ENCODE results near the gene SLC26A1. TPM values are rescaled to one million over a fixed set of nuclear protein-coding genes. Genes with fewer than 3 reads are reported as not detected.
A peak's percentile ranks its signal among the peaks of the same experiment; 100 is the strongest.
"Not testable (repeated sequence)": the region's sequence is repeated elsewhere in the genome, so short reads cannot be mapped to it uniquely, and the experiment has no call there.

Gene SLC26A1
- total RNA-seq, 1 experiment from 2014 or later, result 0.85 TPM

DNA sequence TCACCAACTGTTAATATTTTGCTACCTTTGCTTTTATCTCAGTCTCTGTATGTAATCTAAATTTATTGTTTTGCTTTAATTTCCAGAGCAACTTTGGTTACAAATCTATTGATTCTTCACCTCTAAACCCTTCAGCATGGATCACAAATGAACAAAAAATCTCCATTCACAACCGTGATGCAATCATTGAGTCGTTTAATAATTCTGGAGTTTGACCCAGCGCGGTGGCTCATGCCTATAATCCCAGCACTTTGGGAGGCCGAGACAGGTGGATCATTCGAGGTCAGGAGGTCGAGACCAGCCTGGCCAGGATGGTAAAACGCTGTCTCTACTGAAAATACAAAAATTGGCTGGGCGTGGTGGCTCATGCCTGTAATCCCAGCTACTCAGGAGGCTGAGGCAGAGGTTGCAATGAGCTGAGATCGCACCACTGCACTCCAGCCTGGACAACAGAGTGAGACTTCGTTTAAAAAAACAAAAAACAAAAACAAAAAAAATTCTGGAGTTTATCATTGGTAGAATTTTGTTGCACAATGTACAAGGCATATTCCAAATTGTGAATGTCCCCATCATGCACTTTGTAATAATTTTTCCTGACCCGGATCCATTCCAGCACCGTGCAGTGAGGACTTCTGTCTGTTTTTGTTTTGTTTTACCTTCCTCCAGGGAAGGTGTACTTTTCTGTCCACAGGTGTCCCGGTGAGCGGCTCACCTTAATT lies 8.7 kb downstream of the SLC26A1 start:
- Mint-ChIP-seq H3K27ac (no peak overlapping the region), H3K4me1 (peaks cover 12% of the 10 kb centered on the region), H3K9me3 (no peaks in the 10 kb centered on the region), H3K36me3 (no peaks in the 10 kb centered on the region), H3K27me3 (ENCODE audit: low read depth) (peaks cover 18% of the 10 kb centered on the region), H3K4me3 (peak overlapping the region; percentile 80)
- DNase-seq (ENCODE audit: low spot score) (no peak), ATAC-seq (no peak)
- ChIA-PET POLR2A (interaction anchor here (1.0 kb wide), 1 partner anchor 10 kb away, joined by 5 read pairs; no protein-coding TSS in a partner anchor), CTCF (interaction anchor here (0.6 to 1.6 kb wide), 4 partner anchors 10 to 58 kb away, joined by 3 to 5 read pairs (median 4); partner anchors contain the start of genes GAK and TMEM175)
- TF ChIP-seq ZNF423 (CRISPR knock-in tag; IDR thresholded peaks at IDR 0.05) (no peak), ZNF671 (CRISPR knock-in tag; IDR thresholded peaks at IDR 0.05) (no peak), ATF1 (CRISPR knock-in tag; IDR thresholded peaks at IDR 0.05) (no peak), OVOL2 (CRISPR knock-in tag; IDR thresholded peaks at IDR 0.05; ENCODE audit: borderline replicate concordance) (no peak), ZNF263 (CRISPR knock-in tag; IDR thresholded peaks at IDR 0.05; ENCODE audit: low read depth) (no peak)

DNA sequence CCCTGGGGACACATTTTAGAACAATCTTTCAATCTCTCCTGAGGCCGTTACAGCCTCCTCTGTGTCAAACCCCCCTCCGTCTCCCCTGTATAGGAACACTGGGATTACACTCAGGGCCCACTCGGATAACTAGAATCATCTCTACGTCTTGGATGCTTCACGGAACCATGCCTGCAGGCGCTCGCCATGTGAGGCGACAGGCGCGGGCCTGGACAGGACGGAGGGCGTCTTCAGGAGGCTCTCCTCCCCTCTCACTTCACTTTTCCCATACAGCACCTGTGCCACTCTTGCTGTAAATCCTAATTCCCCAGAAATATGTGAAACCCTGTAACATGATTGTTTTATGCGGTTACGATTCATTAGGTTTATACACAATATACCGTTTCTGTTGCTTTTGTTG lies 10.4 kb downstream of the SLC26A1 start:
- ChIA-PET POLR2A (no interaction called here), CTCF (no interaction called here)
- Mint-ChIP-seq H3K9me3 (no peaks in the 10 kb centered on the region), H3K27ac (no peak overlapping the region), H3K36me3 (no peaks in the 10 kb centered on the region), H3K4me1 (peaks cover 16% of the 10 kb centered on the region), H3K27me3 (ENCODE audit: low read depth) (peaks cover 18% of the 10 kb centered on the region), H3K4me3 (no peak overlapping the region)
- no peak for DNase-seq (ENCODE audit: low spot score)
- TF ChIP-seq, protein P1, sequence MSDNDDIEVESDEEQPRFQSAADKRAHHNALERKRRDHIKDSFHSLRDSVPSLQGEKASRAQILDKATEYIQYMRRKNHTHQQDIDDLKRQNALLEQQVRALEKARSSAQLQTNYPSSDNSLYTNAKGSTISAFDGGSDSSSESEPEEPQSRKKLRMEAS (CRISPR knock-in tag; IDR thresholded peaks at IDR 0.05), result no peak
- TF ChIP-seq, protein P2, sequence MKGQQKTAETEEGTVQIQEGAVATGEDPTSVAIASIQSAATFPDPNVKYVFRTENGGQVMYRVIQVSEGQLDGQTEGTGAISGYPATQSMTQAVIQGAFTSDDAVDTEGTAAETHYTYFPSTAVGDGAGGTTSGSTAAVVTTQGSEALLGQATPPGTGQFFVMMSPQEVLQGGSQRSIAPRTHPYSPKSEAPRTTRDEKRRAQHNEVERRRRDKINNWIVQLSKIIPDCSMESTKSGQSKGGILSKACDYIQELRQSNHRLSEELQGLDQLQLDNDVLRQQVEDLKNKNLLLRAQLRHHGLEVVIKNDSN (CRISPR knock-in tag; IDR thresholded peaks at IDR 0.05), result no peak
- TF ChIP-seq, protein P3, sequence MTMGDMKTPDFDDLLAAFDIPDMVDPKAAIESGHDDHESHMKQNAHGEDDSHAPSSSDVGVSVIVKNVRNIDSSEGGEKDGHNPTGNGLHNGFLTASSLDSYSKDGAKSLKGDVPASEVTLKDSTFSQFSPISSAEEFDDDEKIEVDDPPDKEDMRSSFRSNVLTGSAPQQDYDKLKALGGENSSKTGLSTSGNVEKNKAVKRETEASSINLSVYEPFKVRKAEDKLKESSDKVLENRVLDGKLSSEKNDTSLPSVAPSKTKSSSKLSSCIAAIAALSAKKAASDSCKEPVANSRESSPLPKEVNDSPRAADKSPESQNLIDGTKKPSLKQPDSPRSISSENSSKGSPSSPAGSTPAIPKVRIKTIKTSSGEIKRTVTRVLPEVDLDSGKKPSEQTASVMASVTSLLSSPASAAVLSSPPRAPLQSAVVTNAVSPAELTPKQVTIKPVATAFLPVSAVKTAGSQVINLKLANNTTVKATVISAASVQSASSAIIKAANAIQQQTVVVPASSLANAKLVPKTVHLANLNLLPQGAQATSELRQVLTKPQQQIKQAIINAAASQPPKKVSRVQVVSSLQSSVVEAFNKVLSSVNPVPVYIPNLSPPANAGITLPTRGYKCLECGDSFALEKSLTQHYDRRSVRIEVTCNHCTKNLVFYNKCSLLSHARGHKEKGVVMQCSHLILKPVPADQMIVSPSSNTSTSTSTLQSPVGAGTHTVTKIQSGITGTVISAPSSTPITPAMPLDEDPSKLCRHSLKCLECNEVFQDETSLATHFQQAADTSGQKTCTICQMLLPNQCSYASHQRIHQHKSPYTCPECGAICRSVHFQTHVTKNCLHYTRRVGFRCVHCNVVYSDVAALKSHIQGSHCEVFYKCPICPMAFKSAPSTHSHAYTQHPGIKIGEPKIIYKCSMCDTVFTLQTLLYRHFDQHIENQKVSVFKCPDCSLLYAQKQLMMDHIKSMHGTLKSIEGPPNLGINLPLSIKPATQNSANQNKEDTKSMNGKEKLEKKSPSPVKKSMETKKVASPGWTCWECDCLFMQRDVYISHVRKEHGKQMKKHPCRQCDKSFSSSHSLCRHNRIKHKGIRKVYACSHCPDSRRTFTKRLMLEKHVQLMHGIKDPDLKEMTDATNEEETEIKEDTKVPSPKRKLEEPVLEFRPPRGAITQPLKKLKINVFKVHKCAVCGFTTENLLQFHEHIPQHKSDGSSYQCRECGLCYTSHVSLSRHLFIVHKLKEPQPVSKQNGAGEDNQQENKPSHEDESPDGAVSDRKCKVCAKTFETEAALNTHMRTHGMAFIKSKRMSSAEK (CRISPR knock-in tag; IDR thresholded peaks at IDR 0.05; ENCODE audit: borderline replicate concordance), result no peak
- no peak for TF ChIP-seq NFATC4 (CRISPR knock-in tag; IDR thresholded peaks at IDR 0.05)
- no peak for ATAC-seq

DNA sequence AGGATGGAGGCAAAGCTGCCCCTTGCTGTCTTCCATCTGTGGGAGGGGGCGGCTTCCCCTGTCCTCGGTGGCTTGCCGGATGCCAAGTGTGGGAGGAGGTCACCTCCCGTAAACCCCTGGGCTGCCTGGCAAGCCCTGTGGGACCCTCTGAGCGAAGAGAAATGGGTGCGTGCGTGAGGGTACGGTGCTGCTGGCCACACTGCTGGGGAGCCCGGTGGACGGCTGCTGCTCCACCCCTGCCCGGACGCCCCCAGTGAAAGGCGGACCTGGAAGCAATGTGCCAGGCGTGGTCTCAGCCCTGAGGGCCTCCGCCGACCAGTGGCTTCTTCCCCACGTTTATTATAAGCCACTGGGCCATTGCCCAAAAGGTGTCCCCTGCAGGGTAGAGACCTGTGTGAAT lies 10.9 kb downstream of the SLC26A1 start:
- Mint-ChIP-seq H3K27me3 (ENCODE audit: low read depth) (peaks cover 18% of the 10 kb centered on the region), H3K4me3 (no peak overlapping the region), H3K9me3 (no peaks in the 10 kb centered on the region), H3K36me3 (no peaks in the 10 kb centered on the region), H3K4me1 (peaks cover 16% of the 10 kb centered on the region), H3K27ac (no peak overlapping the region)
- no peak for TF ChIP-seq ETV6 (CRISPR knock-in tag; IDR thresholded peaks at IDR 0.05)
- no peak for ATAC-seq
- DNase-seq (ENCODE audit: low spot score), result no peak
- ChIA-PET POLR2A (no interaction called here), CTCF (no interaction called here)

DNA sequence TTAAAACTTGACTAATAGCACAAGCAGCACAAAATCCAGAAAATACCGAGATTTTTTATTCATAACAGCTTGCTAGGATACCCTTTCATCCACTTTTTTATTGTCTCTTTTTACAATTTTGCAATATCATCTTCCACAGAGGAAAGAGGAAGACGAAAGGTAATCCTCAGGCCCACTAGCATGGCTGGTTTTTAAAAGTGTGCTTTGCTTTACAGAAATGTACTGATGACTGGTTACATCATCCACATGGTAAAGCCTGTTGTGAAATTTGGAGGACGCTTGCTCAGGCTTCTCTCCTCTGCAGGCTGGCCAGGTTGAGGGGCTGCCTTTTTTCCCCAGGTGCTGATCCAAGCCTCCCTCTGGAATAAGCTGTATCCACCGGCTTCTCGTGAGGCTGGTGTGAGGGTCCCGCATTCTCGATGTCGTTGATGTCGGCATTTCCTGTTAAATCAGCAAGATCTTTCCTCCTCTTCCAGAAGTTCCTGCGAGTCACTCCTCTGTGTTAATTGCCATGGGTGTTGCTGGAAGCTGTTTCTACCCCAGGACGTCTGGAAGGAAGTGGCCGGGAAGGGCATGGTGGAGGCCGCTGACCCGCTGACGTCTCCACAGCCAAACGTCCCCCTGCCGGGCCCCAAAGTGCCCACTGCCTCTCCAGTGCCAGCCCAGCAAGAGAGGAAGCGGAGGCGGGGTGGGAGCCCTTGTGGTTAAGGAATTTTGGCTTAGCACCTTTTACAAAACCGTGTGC lies 14.1 kb downstream of the SLC26A1 start:
- ATAC-seq, result no peak
- Mint-ChIP-seq H3K4me1 (peaks cover 4% of the 10 kb centered on the region; the same call in 1 of the 2 replicates), H3K36me3 (0 out of 2 replicates have a peak, but pooled peaks cover 2% of the 10 kb centered on the region), H3K27ac (no peak overlapping the region), H3K9me3 (peaks cover 3% of the 10 kb centered on the region; the same call in 1 of the 2 replicates), H3K4me3 (no peak overlapping the region), H3K27me3 (ENCODE audit: low read depth) (peaks cover 12% of the 10 kb centered on the region)
- CTCF ChIA-PET, result no interaction called here
- POLR2A ChIA-PET, result no interaction called here
- peak; percentile 95 for TF ChIP-seq GABPB1 (CRISPR knock-in tag; IDR thresholded peaks at IDR 0.05)
- TF ChIP-seq, protein P4, sequence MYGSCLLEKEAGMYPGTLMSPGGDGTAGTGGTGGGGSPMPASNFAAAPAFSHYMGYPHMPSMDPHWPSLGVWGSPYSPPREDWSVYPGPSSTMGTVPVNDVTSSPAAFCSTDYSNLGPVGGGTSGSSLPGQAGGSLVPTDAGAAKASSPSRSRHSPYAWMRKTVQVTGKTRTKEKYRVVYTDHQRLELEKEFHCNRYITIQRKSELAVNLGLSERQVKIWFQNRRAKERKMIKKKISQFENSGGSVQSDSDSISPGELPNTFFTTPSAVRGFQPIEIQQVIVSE (CRISPR knock-in tag; IDR thresholded peaks at IDR 0.05; ENCODE audit: borderline replicate concordance), result no peak
- TF ChIP-seq, protein P5, sequence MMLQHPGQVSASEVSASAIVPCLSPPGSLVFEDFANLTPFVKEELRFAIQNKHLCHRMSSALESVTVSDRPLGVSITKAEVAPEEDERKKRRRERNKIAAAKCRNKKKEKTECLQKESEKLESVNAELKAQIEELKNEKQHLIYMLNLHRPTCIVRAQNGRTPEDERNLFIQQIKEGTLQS (CRISPR knock-in tag; conservative IDR thresholded peaks at IDR 0.05), result no peak
- no peak for DNase-seq (ENCODE audit: low spot score)

DNA sequence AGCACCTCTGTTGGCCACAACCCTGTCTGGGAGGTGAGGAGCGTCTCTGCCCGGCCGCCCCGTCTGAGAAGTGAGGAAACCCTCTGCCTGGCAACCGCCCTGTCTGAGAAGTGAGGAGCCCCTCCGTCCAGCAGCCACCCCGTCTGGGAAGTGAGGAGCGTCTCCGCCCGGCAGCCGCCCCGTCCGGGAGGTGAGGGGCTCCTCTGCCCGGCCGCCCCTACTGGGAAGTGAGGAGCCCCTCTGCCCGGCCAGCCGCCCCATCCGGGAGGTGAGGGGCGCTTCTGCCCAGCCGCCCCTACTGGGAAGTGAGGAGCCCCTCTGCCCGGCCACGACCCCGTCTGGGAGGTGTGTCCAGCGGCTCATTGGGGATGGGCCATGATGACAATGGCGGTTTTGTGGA lies 17.2 kb downstream of the SLC26A1 start:
- DNase-seq (ENCODE audit: low spot score); H3K9me3 Mint-ChIP-seq; H3K4me3 Mint-ChIP-seq; POLR2A ChIA-PET; H3K36me3 Mint-ChIP-seq; CTCF ChIA-PET; H3K4me1 Mint-ChIP-seq; ATAC-seq; H3K27ac Mint-ChIP-seq: not testable (repeated sequence)
- H3K27me3 Mint-ChIP-seq (ENCODE audit: low read depth), result peaks cover 21% of the 10 kb centered on the region
